ENCODE results near the gene ATP5MG.

DNA sequence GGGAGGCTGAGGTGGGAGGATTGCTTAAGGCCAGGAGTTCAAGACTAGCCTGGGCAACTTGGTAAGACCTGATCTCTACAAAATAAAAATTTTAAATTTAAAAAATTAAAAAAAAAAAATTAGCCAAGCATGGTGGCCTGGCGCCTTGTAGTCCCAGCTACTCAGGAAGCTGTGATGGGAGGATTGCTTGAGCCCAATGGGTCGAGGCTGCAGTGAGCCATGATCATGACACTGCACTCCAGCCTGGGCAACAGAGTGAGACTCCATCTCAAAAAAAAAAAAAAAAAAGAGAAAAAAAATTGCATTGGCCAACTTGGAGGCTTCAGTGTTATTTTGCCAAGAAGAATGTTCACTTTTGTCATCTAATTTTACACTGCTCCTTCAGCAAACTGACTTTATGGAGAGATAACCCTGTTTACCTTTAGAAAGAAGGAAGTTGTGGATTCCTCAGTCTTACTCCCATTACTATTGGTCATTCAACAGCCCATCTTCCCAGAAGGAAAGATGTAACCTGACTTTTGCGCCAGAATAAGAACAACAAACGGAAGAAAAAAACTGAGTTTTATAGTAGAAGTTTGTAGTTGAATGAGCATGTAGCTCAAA lies 48.0 kb downstream of the ATP5MG start:
- TF ChIP-seq, protein P1, sequence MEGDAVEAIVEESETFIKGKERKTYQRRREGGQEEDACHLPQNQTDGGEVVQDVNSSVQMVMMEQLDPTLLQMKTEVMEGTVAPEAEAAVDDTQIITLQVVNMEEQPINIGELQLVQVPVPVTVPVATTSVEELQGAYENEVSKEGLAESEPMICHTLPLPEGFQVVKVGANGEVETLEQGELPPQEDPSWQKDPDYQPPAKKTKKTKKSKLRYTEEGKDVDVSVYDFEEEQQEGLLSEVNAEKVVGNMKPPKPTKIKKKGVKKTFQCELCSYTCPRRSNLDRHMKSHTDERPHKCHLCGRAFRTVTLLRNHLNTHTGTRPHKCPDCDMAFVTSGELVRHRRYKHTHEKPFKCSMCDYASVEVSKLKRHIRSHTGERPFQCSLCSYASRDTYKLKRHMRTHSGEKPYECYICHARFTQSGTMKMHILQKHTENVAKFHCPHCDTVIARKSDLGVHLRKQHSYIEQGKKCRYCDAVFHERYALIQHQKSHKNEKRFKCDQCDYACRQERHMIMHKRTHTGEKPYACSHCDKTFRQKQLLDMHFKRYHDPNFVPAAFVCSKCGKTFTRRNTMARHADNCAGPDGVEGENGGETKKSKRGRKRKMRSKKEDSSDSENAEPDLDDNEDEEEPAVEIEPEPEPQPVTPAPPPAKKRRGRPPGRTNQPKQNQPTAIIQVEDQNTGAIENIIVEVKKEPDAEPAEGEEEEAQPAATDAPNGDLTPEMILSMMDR (conservative IDR thresholded peaks at IDR 0.05; ENCODE audit: low read length), result no peak
- no peak for TF ChIP-seq EZH2phosphoT487 (IDR thresholded peaks at IDR 0.05; ENCODE audit: borderline replicate concordance, low read depth, low read length)

All from OCI-LY7 (cell line).